ENCODE results near the gene SLC7A8. TPM values are rescaled to one million over a fixed set of nuclear protein-coding genes. Genes with fewer than 3 reads are reported as not detected.
A peak's percentile ranks its signal among the peaks of the same experiment; 100 is the strongest.

SLC7A8 gene
- total RNA-seq, 1 experiment from 2014 or later: 77.9 TPM

DNA sequence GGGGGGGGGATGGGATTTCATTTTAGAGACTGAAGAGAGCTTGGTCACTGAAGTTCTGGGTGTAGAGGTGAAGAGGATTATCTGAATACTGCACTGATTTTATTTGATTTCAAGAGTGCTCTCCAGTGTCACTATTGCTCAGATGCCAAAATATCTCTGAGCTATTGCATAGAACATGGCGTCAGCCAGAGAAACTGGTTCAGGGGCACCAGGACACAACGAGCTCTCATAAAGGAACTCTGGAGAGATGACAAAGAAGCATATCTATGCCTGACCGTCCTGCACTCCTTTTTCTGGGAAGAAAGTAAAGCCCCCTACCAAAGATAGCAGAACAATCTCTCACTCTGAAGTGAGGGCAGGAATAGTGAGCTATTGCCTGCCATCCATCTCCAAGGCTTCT is 2.0 kb downstream of the SLC7A8 start:
- no peaks in the 10 kb centered on the region for H3K9me3 Mint-ChIP-seq
- no peak overlapping the region for H4K8ac ChIP-seq (replicated peaks; ENCODE audit: insufficient read length, low read depth, low read length)
- peak overlapping the region in 2 of 3 experiments; percentile 76 to 93; a peak in 4 of 7 replicates for H3K27ac Mint-ChIP-seq
- peaks cover 17 to 29% of the 10 kb centered on the region in 2 experiments for H3K4me1 Mint-ChIP-seq
- peak overlapping the region; percentile 41 for H3K9ac ChIP-seq (ENCODE audit: extremely low read depth, insufficient read length, low read length)
- no peak overlapping the region for H3K56ac ChIP-seq (ENCODE audit: insufficient read length, low read depth, low read length)
- H3K9me3 ChIP-seq (ENCODE audit: control insufficient read depth, low read depth, low read length): no peaks in the 10 kb centered on the region
- no peak for DNase-seq
- H3T11ph ChIP-seq (ENCODE audit: low read length): no peak overlapping the region
- no peak overlapping the region for H3K23ac ChIP-seq (ENCODE audit: insufficient read length, low read depth, low read length)
- no peak overlapping the region for H2AFZ ChIP-seq (ENCODE audit: low read length)
- H3K23me2 ChIP-seq (ENCODE audit: insufficient read length, low read depth, low read length, poor library complexity, severe bottlenecking): peaks cover 7% of the 10 kb centered on the region
- H3K79me2 ChIP-seq (ENCODE audit: insufficient read depth, low read length): peaks cover 20% of the 10 kb centered on the region; the same call in 1 of the 2 replicates
- no peak overlapping the region for H3K18ac ChIP-seq (ENCODE audit: insufficient read length, low read depth, low read length)
- no peak overlapping the region for H4K5ac ChIP-seq (ENCODE audit: insufficient read length, low read depth, low read length)
- peaks cover 3% of the 10 kb centered on the region for H3K79me1 ChIP-seq (ENCODE audit: insufficient read depth, low read depth, low read length, poor library complexity, severe bottlenecking)
- H2BK12ac ChIP-seq (ENCODE audit: insufficient read length, low read depth, low read length): no peak overlapping the region
- H2BK5ac ChIP-seq (ENCODE audit: insufficient read length, low read length): no peak overlapping the region
- no peaks in the 10 kb centered on the region for H3K27me3 Mint-ChIP-seq (ENCODE audit: low read depth)
- no peak overlapping the region for H3K4me3 Mint-ChIP-seq
- H2BK120ac ChIP-seq (ENCODE audit: low read depth, low read length, poor library complexity, severe bottlenecking): no peak overlapping the region
- H3K27me3 ChIP-seq (ENCODE audit: insufficient read depth, low read length): no peaks in the 10 kb centered on the region
- no peak overlapping the region for H3K4ac ChIP-seq (ENCODE audit: low read depth, low read length)
- peaks cover 0 to 14% (median 13%) of the 10 kb centered on the region in 3 experiments; a peak in 5 of 7 replicates for H3K36me3 Mint-ChIP-seq (ENCODE audit: insufficient read depth in 1 of 3, low read depth in 3 of 3)
- peak overlapping the region; percentile 87 for H3K4me2 ChIP-seq (ENCODE audit: insufficient read depth, insufficient read length, low read length)
- TF ChIP-seq, protein P1, sequence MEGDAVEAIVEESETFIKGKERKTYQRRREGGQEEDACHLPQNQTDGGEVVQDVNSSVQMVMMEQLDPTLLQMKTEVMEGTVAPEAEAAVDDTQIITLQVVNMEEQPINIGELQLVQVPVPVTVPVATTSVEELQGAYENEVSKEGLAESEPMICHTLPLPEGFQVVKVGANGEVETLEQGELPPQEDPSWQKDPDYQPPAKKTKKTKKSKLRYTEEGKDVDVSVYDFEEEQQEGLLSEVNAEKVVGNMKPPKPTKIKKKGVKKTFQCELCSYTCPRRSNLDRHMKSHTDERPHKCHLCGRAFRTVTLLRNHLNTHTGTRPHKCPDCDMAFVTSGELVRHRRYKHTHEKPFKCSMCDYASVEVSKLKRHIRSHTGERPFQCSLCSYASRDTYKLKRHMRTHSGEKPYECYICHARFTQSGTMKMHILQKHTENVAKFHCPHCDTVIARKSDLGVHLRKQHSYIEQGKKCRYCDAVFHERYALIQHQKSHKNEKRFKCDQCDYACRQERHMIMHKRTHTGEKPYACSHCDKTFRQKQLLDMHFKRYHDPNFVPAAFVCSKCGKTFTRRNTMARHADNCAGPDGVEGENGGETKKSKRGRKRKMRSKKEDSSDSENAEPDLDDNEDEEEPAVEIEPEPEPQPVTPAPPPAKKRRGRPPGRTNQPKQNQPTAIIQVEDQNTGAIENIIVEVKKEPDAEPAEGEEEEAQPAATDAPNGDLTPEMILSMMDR (conservative IDR thresholded peaks at IDR 0.05): no peak
- no peak overlapping the region for H3K27ac ChIP-seq (ENCODE audit: insufficient read length, low read depth, low read length)
- WGBS (ENCODE audit: extremely low coverage, insufficient read length, low lambda C conversion rate): no CpG with 5 or more reads among the region's 3 CpGs
- H2BK15ac ChIP-seq (ENCODE audit: low read depth, low read length): no peak overlapping the region
- H3K14ac ChIP-seq (ENCODE audit: insufficient read depth, low read length): no peak overlapping the region
- no peak overlapping the region for H2AK5ac ChIP-seq (ENCODE audit: insufficient read length, low read length)
- no peaks in the 10 kb centered on the region for H3K4me1 ChIP-seq (ENCODE audit: insufficient read depth, low read length)
- H4K20me1 ChIP-seq (ENCODE audit: control insufficient read depth, insufficient read depth, insufficient read length): no peaks in the 10 kb centered on the region
- H2BK20ac ChIP-seq (ENCODE audit: low read depth, low read length, poor library complexity, severe bottlenecking): no peak overlapping the region
- no peak overlapping the region for H4K91ac ChIP-seq (ENCODE audit: insufficient read length, low read depth, low read length)

Measured in H9 (cell line).